Endodermal cell (in vitro differentiated cells): ENCODE measurements around the gene PGC. TPM values are rescaled to one million over a fixed set of nuclear protein-coding genes. Genes with fewer than 3 reads are reported as not detected.

ENCODE experiments used
- DNase-seq: peaks from one replicate; pipeline ENCODE4 v3.0.0-alpha.2; 2017
- H3K27ac ChIP-seq: 2 replicates; pipeline ENCODE4 v1.5.1; 2013; ENCODE audit warnings: mild to moderate bottlenecking, low read depth, low read length, moderate library complexity
- H3K27me3 ChIP-seq: 2 replicates; pipeline ENCODE4 v1.6.1; 2013; ENCODE audit warnings: mild to moderate bottlenecking, low read length, moderate library complexity; ENCODE audit not compliant: insufficient read depth, control insufficient read depth, poor library complexity, severe bottlenecking
- H3K36me3 ChIP-seq: 2 replicates; pipeline ENCODE4 v1.7.0; 2013; ENCODE audit warnings: mild to moderate bottlenecking, low read length, moderate library complexity; ENCODE audit not compliant: control insufficient read depth, insufficient read depth
- H3K4me1 ChIP-seq: one replicate; pipeline ENCODE4 v1.7.0; 2013; ENCODE audit warnings: low read length; ENCODE audit not compliant: control insufficient read depth, insufficient read depth
- H3K4me3 ChIP-seq: 2 replicates; pipeline ENCODE4 v1.5.1; 2013; ENCODE audit warnings: mild to moderate bottlenecking, low read length, moderate library complexity
- H3K9ac ChIP-seq: 2 replicates; pipeline ENCODE4 v1.6.1; 2013; ENCODE audit warnings: mild to moderate bottlenecking, low read length, moderate library complexity; ENCODE audit not compliant: poor library complexity, severe bottlenecking; ENCODE audit errors: extremely low read depth
- H3K9me3 ChIP-seq: 2 replicates; pipeline ENCODE4 v1.6.1; 2013; ENCODE audit warnings: mild to moderate bottlenecking, low read length, moderate library complexity; ENCODE audit not compliant: control insufficient read depth
- H3K27ac Mint-ChIP-seq: 2 replicates; pipeline ENCODE4 v1.8.0; 2020; ENCODE audit warnings: mixed read lengths
- H3K27me3 Mint-ChIP-seq: 2 replicates; pipeline ENCODE4 v1.8.0; 2021; ENCODE audit warnings: mild to moderate bottlenecking, mixed read lengths; ENCODE audit not compliant: insufficient read depth
- H3K36me3 Mint-ChIP-seq: 2 replicates; pipeline ENCODE4 v1.8.0; 2020; ENCODE audit warnings: low read depth, mixed read lengths
- H3K4me1 Mint-ChIP-seq: 2 replicates; pipeline ENCODE4 v1.8.0; 2020; ENCODE audit warnings: mixed read lengths
- H3K4me3 Mint-ChIP-seq: 2 replicates; pipeline ENCODE4 v1.8.0; 2020; ENCODE audit warnings: mild to moderate bottlenecking, moderate library complexity, mixed read lengths
- H3K9me3 Mint-ChIP-seq: 2 replicates; pipeline ENCODE4 v1.8.0; 2020; ENCODE audit warnings: mild to moderate bottlenecking, mixed read lengths
- CTCF ChIP-seq: fragments of 200-600 bp; sonication (generic); conservative IDR thresholded peaks from 2 replicates; pipeline ENCODE4 v1.5.0; 2021; ENCODE audit warnings: antibody characterized with exemption, mild to moderate bottlenecking
- WGBS, 2 experiments: methylation state at CpG; one replicate each; pipeline versions ENCODE4 v1.1.5 to v1.1.7; 2013; ENCODE audit warnings: missing lambda C conversion rate in 2 of 2, mixed read lengths in 1 of 2; ENCODE audit not compliant: insufficient coverage in 1 of 2, insufficient read length in 1 of 2; 5-methylcytosine and 5-hydroxymethylcytosine counted together
- total RNA-seq, 2 donors: library from RNA; stranded (reverse); fragmentation: NEBNext Ultra II Directional in 1 of 2; extraction: Animal tissue kit (Norgen Biotek cat#: 25700) in 1 of 2; gene quantifications; 2 replicates in 1 of 2; 3 replicates in 1 of 2; pipeline ENCODE4 v1.2.1, GENCODE V29; 2021

Gene PGC
- total RNA-seq, 2 donors from 2014 or later: not detected

- Histone ChIP-seq H3K36me3 (peaks cover 37% of the 10 kb centered on the region), H3K27ac (no peak overlapping the region), H3K9ac (no peak overlapping the region), H3K4me3 (no peak overlapping the region), H3K4me1 (no peaks in the 10 kb centered on the region), H3K27me3 (no peaks in the 10 kb centered on the region), H3K9me3 (no peaks in the 10 kb centered on the region)
- DNase-seq: no peak
- Mint-ChIP-seq H3K36me3 (peaks cover 36% of the 10 kb centered on the region), H3K27me3 (peaks cover 7% of the 10 kb centered on the region), H3K9me3 (no peaks in the 10 kb centered on the region), H3K4me3 (no peak overlapping the region), H3K27ac (no peak overlapping the region), H3K4me1 (peaks cover 9% of the 10 kb centered on the region)
- TF ChIP-seq CTCF: no peak
- WGBS, 2 experiments: 94 to 96% methylated on average over 2 to 13 of the region's 13 CpGs
These were observed 28.2 kb upstream of the PGC start for GRCh38 chr6:41775293-41775882.

GRCh38 chr6:41774841-41775240 is 27.6 kb upstream of the PGC start:
- no peak for DNase-seq
- no peak for TF ChIP-seq CTCF
- no peaks in the 10 kb centered on the region for H3K27me3 ChIP-seq
- WGBS, 2 experiments: 89 to 90% methylated on average over 3 of the region's 3 CpGs
- H3K27ac Mint-ChIP-seq: no peak overlapping the region
- peaks cover 37% of the 10 kb centered on the region for H3K36me3 ChIP-seq
- H3K9me3 ChIP-seq: no peaks in the 10 kb centered on the region
- no peak overlapping the region for H3K4me3 Mint-ChIP-seq
- peaks cover 39% of the 10 kb centered on the region for H3K36me3 Mint-ChIP-seq
- H3K4me3 ChIP-seq: no peak overlapping the region
- H3K4me1 Mint-ChIP-seq: peaks cover 9% of the 10 kb centered on the region
- H3K9ac ChIP-seq: no peak overlapping the region
- peaks cover 5% of the 10 kb centered on the region for H3K27me3 Mint-ChIP-seq
- no peaks in the 10 kb centered on the region for H3K9me3 Mint-ChIP-seq
- H3K4me1 ChIP-seq: no peaks in the 10 kb centered on the region
- H3K27ac ChIP-seq: no peak overlapping the region

- H3K27me3 ChIP-seq: no peaks in the 10 kb centered on the region
- H3K9me3 Mint-ChIP-seq: no peaks in the 10 kb centered on the region
- no peak overlapping the region for H3K27ac Mint-ChIP-seq
- H3K27me3 Mint-ChIP-seq: no peaks in the 10 kb centered on the region
- H3K27ac ChIP-seq: no peak overlapping the region
- H3K4me1 ChIP-seq: peaks cover 3% of the 10 kb centered on the region
- no peaks in the 10 kb centered on the region for H3K4me1 Mint-ChIP-seq
- H3K4me3 ChIP-seq: no peak overlapping the region
- 92 to 93% methylated on average over 17 to 29 of the region's 29 CpGs for WGBS, 2 experiments
- no peak for DNase-seq
- no peak for TF ChIP-seq CTCF
- H3K36me3 ChIP-seq: peaks cover 31% of the 10 kb centered on the region
- H3K4me3 Mint-ChIP-seq: no peak overlapping the region
- H3K9ac ChIP-seq: no peak overlapping the region
- peaks cover 35% of the 10 kb centered on the region for H3K36me3 Mint-ChIP-seq
- no peaks in the 10 kb centered on the region for H3K9me3 ChIP-seq
These were observed 24.1 kb upstream of the PGC start for GRCh38 chr6:41771058-41771983.
